Measurements from ENCODE around the gene SUPT6H.

SUPT6H gene

GRCh38 chr17:28737316-28737715 is 75.3 kb downstream of the SUPT6H start:
- ChIA-PET POLR2A (no interaction called here), CTCF (no interaction called here)
- no peak for TF ChIP-seq L3MBTL2 (conservative IDR thresholded peaks at IDR 0.05)
- no peak for TF ChIP-seq ARNT (IDR thresholded peaks at IDR 0.05)
- no peak for DNase-seq (ENCODE audit: extremely low spot score)

GRCh38 chr17:28737770-28738679 is 76.0 kb downstream of the SUPT6H start:
- ChIA-PET CTCF (no interaction called here), POLR2A (interaction anchor here (1.2 kb wide), 1 partner anchor 10 kb away, joined by 4 read pairs; no protein-coding TSS in a partner anchor)
- no peak for TF ChIP-seq L3MBTL2 (conservative IDR thresholded peaks at IDR 0.05)
- no peak for TF ChIP-seq PKNOX1 (IDR thresholded peaks at IDR 0.05)
- no peak for TF ChIP-seq SP1 (IDR thresholded peaks at IDR 0.05)
- no peak for DNase-seq (ENCODE audit: extremely low spot score)

- CTCF ChIA-PET = no interaction called here
- DNase-seq (ENCODE audit: extremely low spot score) = no peak
- POLR2A ChIA-PET = interaction anchor here (1.2 kb wide), 1 partner anchor 11 kb away, joined by 4 read pairs; no protein-coding TSS in a partner anchor
- TF ChIP-seq NFRKB (IDR thresholded peaks at IDR 0.05) (no peak), ELF4 (IDR thresholded peaks at IDR 0.05) (no peak), SP1 (IDR thresholded peaks at IDR 0.05) (no peak), FOXK2 (IDR thresholded peaks at IDR 0.05) (no peak), PKNOX1 (IDR thresholded peaks at IDR 0.05) (no peak), ZNF384 (IDR thresholded peaks at IDR 0.05) (no peak), SUZ12 (IDR thresholded peaks at IDR 0.05) (no peak), LEF1 (IDR thresholded peaks at IDR 0.05; ENCODE audit: borderline replicate concordance) (no peak), HDGF (IDR thresholded peaks at IDR 0.05; ENCODE audit: borderline replicate concordance) (no peak), BHLHE40 (IDR thresholded peaks at IDR 0.05; ENCODE audit: borderline replicate concordance) (no peak), ARNT (IDR thresholded peaks at IDR 0.05) (no peak), TARDBP (IDR thresholded peaks at IDR 0.05) (no peak), FOXM1 (IDR thresholded peaks at IDR 0.05; ENCODE audit: borderline replicate concordance) (no peak)
Observed at GRCh38 chr17:28738680-28739384, 76.8 kb downstream of the SUPT6H start.

- no peak for DNase-seq (ENCODE audit: extremely low spot score)
- no peak for TF ChIP-seq FOXA1 (IDR thresholded peaks at IDR 0.05)
- no peak for TF ChIP-seq SUZ12 (IDR thresholded peaks at IDR 0.05)
- no peak for TF ChIP-seq SP1 (IDR thresholded peaks at IDR 0.05)
- no peak for TF ChIP-seq ZNF384 (IDR thresholded peaks at IDR 0.05)
- TF ChIP-seq BHLHE40 (IDR thresholded peaks at IDR 0.05; ENCODE audit: borderline replicate concordance) = no peak
- no peak for TF ChIP-seq FOXK2 (IDR thresholded peaks at IDR 0.05)
- POLR2A ChIA-PET = interaction anchor here (1.0 to 17.2 kb wide), 3 partner anchors 9 to 21 kb away, joined by 4 to 409 read pairs (median 5); partner anchors contain the start of genes NEK8, RPL23A and TLCD1
- CTCF ChIA-PET = interaction anchor here (0.6 to 2.2 kb wide), 2 partner anchors 13 to 186 kb away, joined by 3 to 12 read pairs; no protein-coding TSS in a partner anchor
Observed at GRCh38 chr17:28740406-28741357, 78.7 kb downstream of the SUPT6H start.

GRCh38 chr17:28741358-28742349 is 79.6 kb downstream of the SUPT6H start:
- POLR2A ChIA-PET = interaction anchor here (1.0 to 17.2 kb wide), 3 partner anchors 8 to 22 kb away, joined by 4 to 409 read pairs (median 5); partner anchors contain the start of genes NEK8, RPL23A and TLCD1
- DNase-seq (ENCODE audit: extremely low spot score) = no peak
- CTCF ChIA-PET = interaction anchor here (0.6 to 2.2 kb wide), 3 partner anchors 14 to 185 kb away, joined by 3 to 12 read pairs (median 7); no protein-coding TSS in a partner anchor
- TF ChIP-seq PKNOX1 (IDR thresholded peaks at IDR 0.05) = no peak
- TF ChIP-seq FOXA1 (IDR thresholded peaks at IDR 0.05) = no peak
